GM19395 (cell line): ENCODE data around the gene SARS1.

Experiments used
- ATAC-seq: cut with Tn5 transposase; IDR thresholded peaks from one replicate; pipeline ENCODE4 v1.9.1; 2021; ENCODE audit warnings: mild to moderate bottlenecking, moderate library complexity; ENCODE audit not compliant: unreplicated experiment

Gene SARS1

DNA sequence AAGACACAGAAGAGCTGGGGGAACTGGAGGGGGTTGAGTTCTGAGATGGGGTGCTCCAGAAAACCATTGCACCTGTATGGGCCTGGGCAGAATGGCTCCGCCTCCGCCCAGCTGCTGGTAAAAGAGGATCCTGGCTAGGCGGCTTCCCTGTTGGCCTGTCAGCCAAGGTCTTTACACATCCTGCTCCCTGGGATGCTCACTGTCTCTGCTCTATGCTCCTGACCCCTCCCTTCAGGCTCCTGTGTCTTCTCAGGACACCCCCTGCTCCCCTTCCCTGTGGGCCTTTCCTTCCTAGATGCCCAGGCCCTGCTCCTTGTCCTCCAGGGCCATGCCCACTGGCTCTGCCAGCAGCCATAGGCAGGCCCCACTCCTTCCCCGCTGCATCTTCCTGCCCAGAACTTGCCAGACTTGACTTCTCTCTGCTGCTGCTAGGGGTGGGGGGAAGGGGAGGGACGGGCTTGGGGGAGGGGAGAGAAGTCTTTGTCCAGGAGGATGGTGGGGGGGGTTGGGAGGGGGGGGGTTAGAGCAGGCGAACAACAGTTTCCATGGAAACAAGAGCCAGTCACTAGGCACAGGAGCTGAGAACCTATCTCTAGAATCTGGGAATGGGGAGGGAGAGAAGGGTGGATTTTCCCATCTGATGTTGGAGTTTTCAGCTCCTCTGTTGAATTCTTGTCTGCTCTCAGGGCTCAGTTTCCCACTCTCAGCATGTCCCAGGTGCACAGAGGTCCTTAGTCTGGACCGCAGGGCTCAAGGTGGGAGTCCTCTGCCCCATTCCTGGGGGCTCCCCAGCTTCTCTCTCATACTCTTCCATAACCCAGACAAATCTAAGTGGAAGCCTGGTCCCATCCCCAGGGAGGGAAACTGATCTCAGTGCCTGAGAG lies 46.2 kb downstream of the SARS1 start:
- no peak for ATAC-seq

DNA sequence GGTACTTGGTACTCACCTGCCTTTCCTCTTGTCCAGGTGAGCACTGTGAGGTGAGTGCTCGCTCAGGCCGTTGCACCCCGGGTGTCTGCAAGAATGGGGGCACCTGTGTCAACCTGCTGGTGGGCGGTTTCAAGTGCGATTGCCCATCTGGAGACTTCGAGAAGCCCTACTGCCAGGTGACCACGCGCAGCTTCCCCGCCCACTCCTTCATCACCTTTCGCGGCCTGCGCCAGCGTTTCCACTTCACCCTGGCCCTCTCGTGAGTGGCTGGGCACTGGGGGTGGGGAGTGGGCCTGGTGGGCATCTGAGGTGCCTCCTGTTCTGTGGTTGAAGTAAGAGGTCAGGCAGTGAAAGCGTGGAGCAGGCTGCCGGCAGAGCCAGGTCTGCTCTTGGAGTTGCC lies 47.3 kb downstream of the SARS1 start:
- ATAC-seq = no peak

DNA sequence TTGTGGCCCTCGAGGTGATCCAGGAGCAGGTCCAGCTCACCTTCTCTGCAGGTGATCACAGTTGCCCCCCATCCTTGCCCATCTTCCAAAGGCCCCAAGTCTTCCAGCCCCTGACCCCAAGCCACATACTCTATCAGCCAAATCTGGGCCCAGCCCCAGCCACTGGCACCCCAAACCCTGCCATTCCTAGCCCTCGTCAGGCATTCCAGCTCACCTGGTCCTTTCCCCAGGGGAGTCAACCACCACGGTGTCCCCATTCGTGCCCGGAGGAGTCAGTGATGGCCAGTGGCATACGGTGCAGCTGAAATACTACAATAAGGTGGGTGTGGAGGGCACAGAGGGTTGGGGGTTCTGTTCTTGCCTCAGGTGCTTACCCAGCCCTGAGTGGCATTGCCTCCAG lies 47.9 kb downstream of the SARS1 start:
- ATAC-seq = no peak

DNA sequence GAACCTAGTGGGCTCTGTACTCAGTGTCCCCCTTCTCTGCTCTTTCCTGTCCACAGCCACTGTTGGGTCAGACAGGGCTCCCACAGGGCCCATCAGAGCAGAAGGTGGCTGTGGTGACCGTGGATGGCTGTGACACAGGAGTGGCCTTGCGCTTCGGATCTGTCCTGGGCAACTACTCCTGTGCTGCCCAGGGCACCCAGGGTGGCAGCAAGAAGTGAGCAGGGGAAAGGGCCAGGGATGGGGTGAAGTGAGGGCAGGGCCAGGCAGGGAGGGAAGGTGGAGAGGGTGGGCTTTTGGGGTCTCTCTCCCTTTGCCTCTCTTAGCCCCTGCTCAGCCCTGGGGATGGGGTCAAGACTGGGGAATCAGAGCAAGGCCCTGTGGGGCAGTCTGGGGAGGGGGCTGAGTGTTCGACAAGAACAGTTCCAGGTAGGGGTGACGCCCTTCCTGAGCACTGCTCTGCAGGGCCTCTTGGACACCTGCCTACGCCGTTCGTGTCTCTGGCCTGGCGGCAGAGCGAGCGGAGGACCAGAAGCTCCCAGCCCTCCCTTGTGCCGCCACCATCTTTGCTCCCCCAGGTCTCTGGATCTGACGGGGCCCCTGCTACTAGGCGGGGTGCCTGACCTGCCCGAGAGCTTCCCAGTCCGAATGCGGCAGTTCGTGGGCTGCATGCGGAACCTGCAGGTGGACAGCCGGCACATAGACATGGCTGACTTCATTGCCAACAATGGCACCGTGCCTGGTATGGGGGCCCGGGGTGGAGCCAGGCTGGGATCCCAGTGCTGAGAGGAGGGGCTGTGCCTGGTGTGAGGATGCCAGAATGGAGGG lies 48.7 kb downstream of the SARS1 start:
- no peak for ATAC-seq

DNA sequence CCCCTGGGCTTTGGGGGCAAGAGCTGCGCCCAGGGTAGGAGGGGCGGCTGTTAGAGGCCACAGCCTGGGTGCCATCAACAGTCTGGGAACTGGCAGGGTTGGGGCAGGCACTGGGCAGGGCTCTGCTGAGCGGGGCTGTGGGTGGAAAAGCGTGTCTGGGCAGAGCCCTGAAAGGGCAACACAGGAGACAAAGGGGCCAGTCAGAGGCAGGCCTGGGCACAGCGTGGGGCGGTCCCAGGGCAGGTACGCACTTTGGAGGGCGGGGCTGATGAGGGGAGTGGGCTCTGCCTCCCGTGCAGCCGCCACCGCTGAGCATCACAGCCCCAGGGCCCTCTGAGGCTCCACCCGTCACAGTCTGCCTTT lies 49.5 kb downstream of the SARS1 start:
- peak; percentile 22 for ATAC-seq

DNA sequence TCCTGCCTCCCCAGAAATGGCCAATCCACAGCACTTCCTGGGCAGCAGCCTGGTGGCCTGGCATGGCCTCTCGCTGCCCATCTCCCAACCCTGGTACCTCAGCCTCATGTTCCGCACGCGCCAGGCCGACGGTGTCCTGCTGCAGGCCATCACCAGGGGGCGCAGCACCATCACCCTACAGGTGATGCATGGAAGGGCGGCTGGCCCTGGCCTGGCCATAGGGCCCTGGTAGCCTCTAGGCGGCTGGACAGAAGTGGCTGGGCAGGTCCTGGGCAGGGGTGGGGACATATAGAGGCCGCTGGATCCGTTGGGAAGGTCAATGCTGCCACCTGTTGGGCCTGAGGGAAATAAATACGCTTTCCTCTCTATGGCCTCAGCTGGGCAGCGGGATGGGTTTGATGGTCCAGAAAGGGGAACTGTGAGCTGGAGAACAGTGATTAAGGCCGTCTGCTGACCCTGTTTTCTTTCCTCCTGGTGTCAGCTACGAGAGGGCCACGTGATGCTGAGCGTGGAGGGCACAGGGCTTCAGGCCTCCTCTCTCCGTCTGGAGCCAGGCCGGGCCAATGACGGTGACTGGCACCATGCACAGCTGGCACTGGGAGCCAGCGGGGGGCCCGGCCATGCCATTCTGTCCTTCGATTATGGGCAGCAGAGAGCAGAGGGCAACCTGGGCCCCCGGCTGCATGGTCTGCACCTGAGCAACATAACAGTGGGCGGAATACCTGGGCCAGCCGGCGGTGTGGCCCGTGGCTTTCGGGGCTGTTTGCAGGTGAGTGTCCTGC lies 50.1 kb downstream of the SARS1 start:
- ATAC-seq = peak; percentile 67

DNA sequence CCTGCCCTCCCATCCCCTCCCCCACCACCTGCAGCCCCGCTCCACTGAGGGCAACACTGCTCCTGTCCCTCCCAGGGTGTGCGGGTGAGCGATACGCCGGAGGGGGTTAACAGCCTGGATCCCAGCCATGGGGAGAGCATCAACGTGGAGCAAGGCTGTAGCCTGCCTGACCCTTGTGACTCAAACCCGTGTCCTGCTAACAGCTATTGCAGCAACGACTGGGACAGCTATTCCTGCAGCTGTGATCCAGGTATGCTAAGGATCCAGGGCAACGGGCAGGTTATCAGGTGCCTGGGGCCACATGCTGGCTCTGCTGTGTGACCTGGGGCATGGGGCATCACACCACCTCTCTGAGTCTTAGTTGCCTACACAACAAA lies 50.6 kb downstream of the SARS1 start:
- no peak for ATAC-seq

DNA sequence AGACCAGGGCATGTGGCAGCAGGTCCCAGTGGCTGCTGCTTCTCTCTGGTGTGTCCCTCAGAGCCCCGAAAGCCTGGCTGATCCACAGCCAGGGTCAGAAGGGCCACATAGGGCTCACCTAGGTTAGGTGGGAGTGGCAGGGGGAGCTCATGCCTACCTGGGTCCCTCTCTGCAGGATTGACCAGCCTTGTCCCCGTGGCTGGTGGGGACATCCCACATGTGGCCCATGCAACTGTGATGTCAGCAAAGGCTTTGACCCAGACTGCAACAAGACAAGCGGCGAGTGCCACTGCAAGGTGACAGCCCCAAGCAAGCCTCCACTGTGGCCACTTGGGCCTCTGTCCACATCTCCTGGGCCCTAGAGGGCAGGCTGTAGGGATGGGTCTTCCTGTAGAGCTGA lies 51.3 kb downstream of the SARS1 start:
- no peak for ATAC-seq

DNA sequence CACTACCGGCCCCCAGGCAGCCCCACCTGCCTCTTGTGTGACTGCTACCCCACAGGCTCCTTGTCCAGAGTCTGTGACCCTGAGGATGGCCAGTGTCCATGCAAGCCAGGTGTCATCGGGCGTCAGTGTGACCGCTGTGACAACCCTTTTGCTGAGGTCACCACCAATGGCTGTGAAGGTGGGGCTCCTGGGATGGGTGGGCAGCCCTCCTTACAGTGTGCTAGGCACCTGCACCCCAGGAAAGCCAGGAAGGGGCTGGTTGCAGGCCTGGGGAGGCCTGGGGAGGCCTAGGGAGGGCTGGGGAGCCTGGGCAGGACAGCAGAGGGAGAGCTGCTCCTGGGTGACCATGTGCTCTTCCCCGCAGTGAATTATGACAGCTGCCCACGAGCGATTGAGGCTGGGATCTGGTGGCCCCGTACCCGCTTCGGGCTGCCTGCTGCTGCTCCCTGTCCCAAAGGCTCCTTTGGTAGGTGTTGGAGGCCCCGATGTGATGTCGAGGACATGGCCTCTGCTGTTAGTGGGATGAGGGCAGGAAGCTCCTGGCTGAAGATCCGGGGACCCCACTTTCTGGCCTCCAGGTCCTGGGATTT lies 52.1 kb downstream of the SARS1 start:
- no peak for ATAC-seq

DNA sequence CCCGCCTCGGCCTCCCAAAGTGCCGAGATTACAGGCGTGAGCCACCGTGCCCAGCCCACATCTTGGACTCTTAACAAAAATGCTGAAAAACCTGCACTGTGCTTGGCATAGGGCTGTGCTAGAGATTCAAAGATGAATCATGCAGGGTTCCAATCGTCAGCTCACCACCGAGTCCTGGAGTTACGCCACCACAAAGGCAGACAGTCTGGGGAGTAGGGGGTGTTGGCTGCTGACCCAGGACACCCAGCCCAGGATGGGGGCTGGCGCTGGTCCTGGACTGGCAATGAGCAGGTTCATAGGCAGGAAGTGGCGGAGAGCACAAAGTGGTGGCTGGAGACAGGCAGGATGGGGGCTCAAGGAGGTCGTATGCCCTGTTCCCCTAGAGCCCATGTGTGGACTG lies 53.2 kb downstream of the SARS1 start:
- ATAC-seq = no peak

DNA sequence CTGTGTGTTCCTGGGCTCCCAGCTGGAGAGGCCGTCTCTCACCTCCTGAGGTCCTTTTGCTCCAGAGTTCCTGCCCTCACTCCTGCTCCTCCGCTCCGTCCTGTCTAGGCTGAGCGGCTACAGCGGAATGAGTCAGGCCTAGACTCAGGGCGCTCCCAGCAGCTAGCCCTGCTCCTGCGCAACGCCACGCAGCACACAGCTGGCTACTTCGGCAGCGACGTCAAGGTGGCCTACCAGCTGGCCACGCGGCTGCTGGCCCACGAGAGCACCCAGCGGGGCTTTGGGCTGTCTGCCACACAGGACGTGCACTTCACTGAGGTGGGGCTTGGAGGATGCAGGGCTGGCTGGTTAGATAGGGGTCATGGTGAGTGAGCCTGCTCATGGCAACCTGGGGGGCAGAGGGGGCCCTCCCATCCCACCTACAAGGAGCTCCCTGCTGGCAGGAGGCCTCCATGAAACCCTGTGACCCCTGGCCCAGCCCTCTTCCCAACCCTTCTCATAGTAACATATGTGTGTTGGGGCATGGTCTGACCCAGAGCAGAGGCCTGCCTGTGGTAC lies 54.1 kb downstream of the SARS1 start:
- ATAC-seq = no peak

DNA sequence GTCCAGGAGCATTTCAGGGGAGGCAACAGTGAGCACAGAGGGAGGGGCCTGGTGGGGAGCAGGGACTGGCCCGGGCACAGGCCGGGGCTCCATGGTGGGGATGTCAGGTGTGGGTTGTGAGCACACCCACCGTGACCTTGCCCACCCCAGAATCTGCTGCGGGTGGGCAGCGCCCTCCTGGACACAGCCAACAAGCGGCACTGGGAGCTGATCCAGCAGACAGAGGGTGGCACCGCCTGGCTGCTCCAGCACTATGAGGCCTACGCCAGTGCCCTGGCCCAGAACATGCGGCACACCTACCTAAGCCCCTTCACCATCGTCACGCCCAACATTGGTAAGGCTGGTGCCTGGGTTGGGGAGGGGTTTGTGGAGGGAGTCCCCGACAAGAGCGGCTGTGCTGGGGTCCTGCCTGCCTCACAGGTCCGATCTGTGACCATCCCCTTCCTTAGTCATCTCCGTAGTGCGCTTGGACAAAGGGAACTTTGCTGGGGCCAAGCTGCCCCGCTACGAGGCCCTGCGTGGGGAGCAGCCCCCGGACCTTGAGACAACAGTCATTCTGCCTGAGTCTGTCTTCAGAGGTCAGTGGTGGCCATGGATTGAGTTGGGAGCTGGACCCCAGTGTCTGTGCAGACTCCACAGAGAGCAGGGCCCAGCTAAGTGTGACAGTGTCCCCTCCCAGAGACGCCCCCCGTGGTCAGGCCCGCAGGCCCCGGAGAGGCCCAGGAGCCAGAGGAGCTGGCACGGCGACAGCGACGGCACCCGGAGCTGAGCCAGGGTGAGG lies 54.9 kb downstream of the SARS1 start:
- ATAC-seq = no peak

DNA sequence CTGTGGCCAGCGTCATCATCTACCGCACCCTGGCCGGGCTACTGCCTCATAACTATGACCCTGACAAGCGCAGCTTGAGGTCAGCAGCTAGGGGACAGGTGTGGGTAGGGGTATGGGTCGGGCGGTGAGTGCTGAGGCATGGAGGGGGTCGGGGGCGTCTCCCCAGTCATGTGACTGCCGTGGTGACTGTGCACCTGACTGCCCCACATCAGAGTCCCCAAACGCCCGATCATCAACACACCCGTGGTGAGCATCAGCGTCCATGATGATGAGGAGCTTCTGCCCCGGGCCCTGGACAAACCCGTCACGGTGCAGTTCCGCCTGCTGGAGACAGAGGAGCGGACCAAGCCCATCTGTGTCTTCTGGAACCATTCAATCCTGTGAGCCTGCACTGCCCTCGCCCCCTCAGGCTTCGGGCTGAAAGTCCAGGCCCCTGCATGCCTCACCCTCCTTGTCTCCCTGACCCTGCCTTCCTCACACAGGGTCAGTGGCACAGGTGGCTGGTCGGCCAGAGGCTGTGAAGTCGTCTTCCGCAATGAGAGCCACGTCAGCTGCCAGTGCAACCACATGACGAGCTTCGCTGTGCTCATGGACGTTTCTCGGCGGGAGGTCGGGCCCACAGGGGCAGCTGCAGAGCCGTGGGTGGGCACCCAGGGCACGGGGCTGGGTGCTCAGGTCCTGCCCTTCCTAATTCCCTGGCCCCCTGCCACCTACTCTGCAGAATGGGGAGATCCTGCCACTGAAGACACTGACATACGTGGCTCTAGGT lies 55.7 kb downstream of the SARS1 start:
- no peak for ATAC-seq

DNA sequence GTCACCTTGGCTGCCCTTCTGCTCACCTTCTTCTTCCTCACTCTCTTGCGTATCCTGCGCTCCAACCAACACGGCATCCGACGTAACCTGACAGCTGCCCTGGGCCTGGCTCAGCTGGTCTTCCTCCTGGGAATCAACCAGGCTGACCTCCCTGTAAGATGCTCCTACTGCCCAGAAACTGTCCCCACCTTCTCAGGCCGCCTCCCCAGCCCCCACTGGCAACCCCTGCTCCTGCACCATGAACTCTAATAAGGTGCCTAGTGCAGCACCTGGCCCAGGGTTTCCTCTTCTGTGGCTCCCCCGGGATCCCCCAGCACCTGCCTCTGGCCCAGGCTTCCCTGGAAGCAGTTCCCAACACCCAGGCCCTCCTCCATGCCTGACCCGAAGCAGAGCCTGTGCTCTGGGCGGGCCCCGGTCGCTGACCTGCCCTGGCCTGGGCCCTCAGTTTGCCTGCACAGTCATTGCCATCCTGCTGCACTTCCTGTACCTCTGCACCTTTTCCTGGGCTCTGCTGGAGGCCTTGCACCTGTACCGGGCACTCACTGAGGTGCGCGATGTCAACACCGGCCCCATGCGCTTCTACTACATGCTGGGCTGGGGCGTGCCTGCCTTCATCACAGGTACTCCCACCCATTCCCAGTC lies 56.4 kb downstream of the SARS1 start:
- ATAC-seq = no peak

DNA sequence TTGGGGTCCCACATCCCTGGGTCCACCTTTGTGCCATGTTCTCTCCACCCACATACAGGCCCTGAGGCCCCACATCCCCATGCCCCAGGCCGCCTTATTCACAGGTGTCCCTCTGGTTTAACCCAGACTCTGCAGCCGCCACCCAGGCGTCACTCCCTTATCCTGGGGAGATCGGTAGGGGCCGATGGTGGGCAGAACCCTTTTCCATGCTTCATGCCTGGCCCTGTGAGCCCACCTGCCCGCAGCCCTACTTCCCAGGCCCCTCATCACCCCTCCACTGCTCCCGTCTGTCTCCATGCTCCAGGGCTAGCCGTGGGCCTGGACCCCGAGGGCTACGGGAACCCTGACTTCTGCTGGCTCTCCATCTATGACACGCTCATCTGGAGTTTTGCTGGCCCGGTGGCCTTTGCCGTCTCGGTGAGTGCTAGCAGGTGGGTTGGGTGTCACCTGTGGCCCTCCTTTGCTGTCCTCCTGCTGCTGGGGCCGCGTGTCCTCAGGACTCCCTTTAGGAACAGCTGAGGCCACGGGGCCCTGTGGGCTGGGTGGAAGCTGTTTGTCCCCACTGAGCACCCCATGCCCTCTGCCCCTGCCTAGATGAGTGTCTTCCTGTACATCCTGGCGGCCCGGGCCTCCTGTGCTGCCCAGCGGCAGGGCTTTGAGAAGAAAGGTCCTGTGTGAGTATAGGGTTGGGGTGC lies 57.1 kb downstream of the SARS1 start:
- ATAC-seq = no peak

DNA sequence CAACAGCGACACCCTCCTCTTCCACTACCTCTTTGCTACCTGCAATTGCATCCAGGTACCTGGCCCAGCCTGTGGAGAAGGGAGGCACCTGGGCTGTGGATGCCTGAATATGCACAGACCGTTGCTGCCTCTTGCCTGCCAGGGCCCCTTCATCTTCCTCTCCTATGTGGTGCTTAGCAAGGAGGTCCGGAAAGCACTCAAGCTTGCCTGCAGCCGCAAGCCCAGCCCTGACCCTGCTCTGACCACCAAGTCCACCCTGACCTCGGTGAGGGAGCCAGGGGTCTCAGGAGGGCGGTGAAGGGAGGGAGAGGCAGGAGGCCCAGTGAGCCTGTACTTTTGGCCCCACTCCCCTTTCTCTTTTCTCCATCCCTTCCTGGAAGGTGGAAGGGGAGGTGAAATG lies 57.7 kb downstream of the SARS1 start:
- ATAC-seq = no peak

DNA sequence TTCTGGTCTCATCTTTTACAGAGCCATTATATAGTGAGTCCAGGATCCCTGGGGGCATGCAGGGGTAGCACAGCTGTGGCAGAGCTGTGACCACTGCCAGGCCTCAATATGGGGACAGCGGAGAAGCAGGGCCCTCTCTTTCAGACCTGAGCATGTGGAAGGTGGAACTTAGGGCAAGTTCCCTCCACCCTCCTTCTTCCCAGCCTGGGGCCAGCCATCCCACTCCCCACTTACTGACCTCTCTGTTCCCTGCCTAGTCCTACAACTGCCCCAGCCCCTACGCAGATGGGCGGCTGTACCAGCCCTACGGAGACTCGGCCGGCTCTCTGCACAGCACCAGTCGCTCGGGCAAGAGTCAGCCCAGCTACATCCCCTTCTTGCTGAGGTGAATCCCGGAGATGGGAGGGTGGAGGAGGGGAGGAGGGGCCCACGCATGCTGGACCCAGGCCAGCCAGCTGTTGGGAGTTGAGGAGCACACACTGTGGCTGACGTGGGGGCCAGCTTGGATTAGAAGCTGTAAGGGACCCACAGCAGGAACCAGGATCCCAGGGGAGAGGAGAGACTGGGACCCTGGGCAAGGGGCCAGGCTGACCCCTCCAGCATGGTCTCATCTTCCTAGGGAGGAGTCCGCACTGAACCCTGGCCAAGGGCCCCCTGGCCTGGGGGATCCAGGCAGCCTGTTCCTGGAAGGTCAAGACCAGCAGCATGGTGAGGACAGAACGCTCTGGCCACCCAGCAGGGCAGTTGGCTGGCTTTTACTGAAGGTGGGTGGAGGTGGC lies 58.5 kb downstream of the SARS1 start:
- no peak for ATAC-seq
